Measurements from ENCODE around the gene MEP1A. TPM values are rescaled to one million over a fixed set of nuclear protein-coding genes. Genes with fewer than 3 reads are reported as not detected.
A peak's percentile ranks its signal among the peaks of the same experiment; 100 is the strongest.

The MEP1A gene
- total and polyA plus RNA-seq, 5 experiments from 2014 or later = not detected

DNA sequence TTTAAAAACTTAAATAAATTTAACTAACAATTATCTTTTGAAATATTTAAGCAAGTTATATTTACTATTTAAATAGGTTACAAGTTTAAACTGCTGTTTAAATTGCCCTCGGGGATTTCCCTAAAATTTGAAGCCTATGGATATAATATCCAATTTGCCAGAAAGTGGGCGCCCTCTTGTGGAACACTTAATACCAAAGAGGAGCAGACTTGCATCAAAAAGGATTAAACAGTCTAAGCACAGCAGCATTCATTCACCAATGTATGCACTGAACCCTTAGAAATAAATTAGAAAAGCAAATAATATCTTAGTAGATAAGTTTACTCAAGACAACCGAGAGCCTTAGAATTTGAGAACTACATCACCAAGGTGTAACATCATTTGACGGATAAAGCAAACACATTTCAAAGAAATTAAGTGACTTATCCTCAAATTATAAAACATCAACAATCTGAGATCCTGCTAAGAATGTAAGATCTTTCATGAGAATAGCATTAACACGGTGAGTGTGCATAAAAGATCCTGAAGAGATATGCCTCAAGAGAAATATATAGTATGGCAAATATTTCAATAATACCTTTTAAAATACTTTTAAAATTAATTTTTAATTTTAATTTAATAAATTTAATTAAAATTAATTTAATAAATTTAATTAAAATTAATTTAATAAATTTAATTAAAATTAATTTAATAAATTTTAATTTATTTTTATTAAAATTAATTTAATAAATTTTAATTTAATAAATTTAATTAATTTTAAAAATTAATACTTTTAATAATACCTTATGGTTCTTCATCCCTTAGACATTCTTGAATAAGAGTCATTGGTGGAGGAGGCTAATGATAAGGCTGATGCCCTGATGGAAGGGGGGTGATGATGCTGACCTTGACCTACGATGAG lies 11.5 kb upstream of the MEP1A start:
- Mint-ChIP-seq H3K27me3 (peaks cover 4 to 9% (median 7%) of the 10 kb centered on the region in 5 donors), H3K9me3 (no peaks in the 10 kb centered on the region), H3K4me1 (no peaks in the 10 kb centered on the region), H3K27ac (no peak overlapping the region), H3K36me3 (no peaks in the 10 kb centered on the region), H3K4me3 (no peak overlapping the region)
- POLR2A ChIA-PET = no interaction called here
- peak in 1 of 10 donors; percentile 11 for DNase-seq
- no peak for ATAC-seq

DNA sequence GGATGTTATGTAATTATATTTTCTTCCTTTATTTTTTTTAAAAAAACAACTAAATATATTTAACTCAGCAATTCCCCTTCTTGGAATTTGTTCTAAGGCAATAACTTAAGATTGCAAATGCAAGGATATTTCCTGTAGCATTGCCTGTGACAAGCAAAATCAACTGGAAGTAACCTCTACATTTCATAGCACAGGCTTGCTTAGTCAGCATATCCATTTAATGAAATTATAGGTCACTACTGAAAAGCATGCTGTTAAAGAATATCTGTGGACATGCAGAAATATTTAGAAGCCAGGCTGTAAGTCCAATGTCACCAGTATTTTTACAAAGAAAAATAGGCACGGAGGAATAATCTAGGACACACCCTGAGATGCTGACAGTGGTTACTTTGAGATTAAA lies 8.7 kb upstream of the MEP1A start:
- no peaks in the 10 kb centered on the region for H3K36me3 Mint-ChIP-seq
- DNase-seq (no peak), ATAC-seq (no peak)
- H3K4me3 Mint-ChIP-seq = no peak overlapping the region
- H3K27me3 Mint-ChIP-seq = peaks cover 0 to 13% (median 6%) of the 10 kb centered on the region in 5 donors
- POLR2A ChIA-PET = no interaction called here
- H3K4me1 Mint-ChIP-seq = no peaks in the 10 kb centered on the region
- no peak overlapping the region for H3K27ac Mint-ChIP-seq
- H3K9me3 Mint-ChIP-seq = no peaks in the 10 kb centered on the region

DNA sequence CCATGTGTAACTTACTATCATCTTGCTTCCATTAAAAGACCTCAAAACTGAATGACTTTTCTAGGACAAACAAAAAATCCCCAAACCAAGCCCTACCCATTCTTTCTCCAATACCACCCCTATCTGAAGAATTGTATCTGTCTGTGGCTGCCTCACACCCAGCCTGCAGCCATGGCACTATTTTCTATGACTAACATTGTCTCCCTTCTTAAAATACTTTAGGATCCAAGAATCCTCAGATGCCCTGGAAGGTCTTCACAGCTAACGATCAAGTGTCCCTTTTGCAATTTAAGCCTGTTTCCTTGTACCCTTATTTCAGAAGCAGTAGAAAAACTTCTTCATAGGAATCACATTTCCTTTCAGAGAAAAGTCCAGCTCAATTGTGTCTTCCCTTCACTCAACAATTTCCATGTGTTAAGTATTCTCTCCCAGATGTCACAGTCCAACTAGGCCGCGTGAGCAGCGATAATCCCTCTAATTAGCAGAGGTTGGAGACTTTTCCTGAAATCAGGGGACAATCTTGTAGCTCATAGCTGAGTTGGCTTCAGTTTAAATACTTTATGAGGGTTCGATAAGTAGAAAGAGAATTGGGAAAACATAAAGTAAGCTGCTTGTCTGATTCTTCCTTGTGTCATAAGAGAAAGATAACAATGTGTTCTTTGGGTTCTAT lies 5.2 kb upstream of the MEP1A start:
- H3K36me3 Mint-ChIP-seq = no peaks in the 10 kb centered on the region
- no peaks in the 10 kb centered on the region for H3K4me1 Mint-ChIP-seq
- no peak for ATAC-seq

DNA sequence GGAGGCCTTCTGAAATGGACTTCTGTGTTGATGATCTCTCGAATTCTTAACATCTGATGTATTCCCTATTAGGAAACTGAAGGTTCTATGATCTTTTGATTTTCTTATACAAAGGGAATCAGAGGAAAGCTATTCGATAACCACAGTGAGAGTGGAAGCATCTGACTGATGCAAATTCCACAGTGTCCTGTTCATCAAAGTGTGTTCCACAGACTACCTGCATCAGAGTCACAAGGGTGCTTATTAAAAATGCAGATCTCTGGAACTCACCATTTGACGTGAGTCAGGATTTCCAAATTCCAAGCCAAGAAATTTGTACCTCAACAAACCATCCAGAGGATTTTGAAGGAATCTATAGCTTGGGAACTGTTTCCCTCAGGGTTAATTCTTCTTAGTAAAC lies 4.4 kb upstream of the MEP1A start:
- POLR2A ChIA-PET = no interaction called here
- Mint-ChIP-seq H3K4me3 (no peak overlapping the region), H3K27ac (no peak overlapping the region), H3K9me3 (no peaks in the 10 kb centered on the region), H3K27me3 (peaks cover 0 to 9% (median 4%) of the 10 kb centered on the region in 5 donors), H3K36me3 (no peaks in the 10 kb centered on the region), H3K4me1 (no peaks in the 10 kb centered on the region)
- no peak for ATAC-seq
- no peak for DNase-seq

More for the DNA sequence above, 5.2 kb upstream of the MEP1A start:
- Mint-ChIP-seq H3K27me3 (peaks cover 0 to 9% (median 4%) of the 10 kb centered on the region in 5 donors), H3K27ac (no peak overlapping the region), H3K9me3 (no peaks in the 10 kb centered on the region), H3K4me3 (no peak overlapping the region)
- no peak for DNase-seq
- POLR2A ChIA-PET = no interaction called here

DNA sequence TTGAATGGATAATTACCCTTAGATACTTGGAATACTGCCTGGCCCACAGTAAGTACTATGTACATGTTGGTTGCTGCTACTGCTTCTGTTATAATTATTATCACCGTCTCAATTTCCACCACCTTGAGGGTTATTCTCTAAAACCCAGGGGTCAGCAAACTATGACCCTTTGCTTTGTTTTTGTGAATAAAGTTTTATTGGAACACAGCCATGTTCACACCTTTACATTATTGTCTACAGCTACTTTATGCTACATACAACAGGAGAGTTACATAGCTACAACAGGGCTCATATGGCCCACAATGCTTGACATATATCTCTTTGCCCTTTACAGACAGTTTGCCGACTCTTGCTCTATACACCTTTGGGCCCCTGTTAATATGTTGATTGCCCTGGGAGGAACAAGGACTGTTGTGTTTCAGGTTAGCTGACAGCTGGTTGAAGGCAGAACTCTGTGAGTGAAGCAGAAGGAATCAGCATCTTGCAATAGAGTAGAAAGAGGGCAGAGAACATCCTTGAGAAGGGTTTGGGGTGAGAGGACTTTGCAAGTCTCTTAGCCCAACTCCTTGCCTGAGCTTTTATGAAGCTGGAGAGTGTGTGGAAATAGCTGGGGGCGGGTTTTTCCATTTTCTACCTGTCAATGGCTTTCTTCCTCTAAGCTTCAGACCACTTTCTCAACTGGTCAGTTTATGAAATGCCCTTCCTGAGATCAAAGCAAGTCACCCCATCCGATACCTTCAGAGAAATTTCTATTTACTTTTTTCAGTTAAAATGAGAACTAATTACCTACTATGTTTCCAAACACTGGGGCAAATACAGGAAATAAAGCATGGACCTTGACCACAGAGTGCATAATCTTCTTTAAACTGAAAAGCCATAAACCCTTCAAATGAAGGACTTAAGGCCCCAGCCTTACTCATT lies 3.5 kb upstream of the MEP1A start:
- H3K36me3 Mint-ChIP-seq = no peaks in the 10 kb centered on the region
- peaks cover 0 to 9% (median 4%) of the 10 kb centered on the region in 5 donors for H3K27me3 Mint-ChIP-seq
- DNase-seq (no peak), ATAC-seq (no peak)
- H3K4me1 Mint-ChIP-seq = no peaks in the 10 kb centered on the region
- H3K9me3 Mint-ChIP-seq = no peaks in the 10 kb centered on the region
- H3K4me3 Mint-ChIP-seq = no peak overlapping the region
- POLR2A ChIA-PET = no interaction called here
- H3K27ac Mint-ChIP-seq = no peak overlapping the region

DNA sequence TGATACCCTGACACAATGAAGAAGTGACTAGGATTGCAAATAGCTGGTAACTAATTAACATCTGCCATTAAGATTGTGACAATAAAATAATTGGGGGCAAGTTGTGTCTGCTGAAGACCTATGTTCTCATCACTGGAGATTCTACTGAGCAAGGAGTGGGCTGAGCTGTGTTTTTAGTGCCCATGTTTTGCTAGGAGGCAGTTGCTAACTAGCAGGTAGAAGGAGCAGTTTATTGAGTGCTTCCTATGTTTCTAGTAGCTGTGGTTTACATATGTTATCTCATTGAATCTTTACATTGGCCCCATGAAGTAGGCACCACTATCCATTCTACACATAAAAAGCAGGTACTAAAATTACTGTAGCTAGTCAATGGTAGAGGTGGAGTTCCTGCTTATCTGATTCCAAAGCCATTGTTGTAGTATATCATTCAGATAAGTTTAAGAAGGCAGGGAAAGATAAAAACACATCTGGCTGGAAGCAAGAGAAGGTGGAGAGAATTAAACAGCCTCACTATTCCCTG lies 2.8 kb upstream of the MEP1A start:
- Mint-ChIP-seq H3K36me3 (no peaks in the 10 kb centered on the region), H3K4me1 (no peaks in the 10 kb centered on the region), H3K27me3 (peaks cover 3 to 15% (median 7%) of the 10 kb centered on the region in 5 donors), H3K27ac (no peak overlapping the region), H3K4me3 (no peak overlapping the region), H3K9me3 (no peaks in the 10 kb centered on the region)
- POLR2A ChIA-PET = no interaction called here
- DNase-seq (no peak), ATAC-seq (no peak)

DNA sequence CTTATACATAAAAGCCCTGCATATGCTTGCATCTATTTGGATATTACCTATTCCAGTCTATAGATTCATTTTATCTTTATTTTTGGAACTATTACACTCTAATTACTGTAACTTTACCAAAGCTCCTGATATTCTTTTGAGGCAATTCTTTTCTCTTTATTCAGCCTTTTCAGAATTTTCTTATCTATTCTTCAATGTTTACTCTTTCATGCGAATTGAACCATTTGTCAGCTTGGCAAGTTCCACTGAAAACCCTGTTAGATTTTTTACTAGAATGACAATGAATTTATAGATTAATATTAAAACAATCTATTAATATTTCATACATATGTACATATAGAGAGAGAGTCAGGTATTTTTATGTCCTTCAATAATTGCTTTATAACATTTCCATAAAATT lies 554 bp upstream of the MEP1A start:
- Mint-ChIP-seq H3K9me3 (no peaks in the 10 kb centered on the region), H3K27ac (no peak overlapping the region), H3K4me1 (no peaks in the 10 kb centered on the region), H3K36me3 (no peaks in the 10 kb centered on the region), H3K27me3 (peaks cover 3 to 29% (median 8%) of the 10 kb centered on the region in 5 donors), H3K4me3 (no peak overlapping the region)
- POLR2A ChIA-PET = no interaction called here
- DNase-seq = no peak
- no peak for ATAC-seq

DNA sequence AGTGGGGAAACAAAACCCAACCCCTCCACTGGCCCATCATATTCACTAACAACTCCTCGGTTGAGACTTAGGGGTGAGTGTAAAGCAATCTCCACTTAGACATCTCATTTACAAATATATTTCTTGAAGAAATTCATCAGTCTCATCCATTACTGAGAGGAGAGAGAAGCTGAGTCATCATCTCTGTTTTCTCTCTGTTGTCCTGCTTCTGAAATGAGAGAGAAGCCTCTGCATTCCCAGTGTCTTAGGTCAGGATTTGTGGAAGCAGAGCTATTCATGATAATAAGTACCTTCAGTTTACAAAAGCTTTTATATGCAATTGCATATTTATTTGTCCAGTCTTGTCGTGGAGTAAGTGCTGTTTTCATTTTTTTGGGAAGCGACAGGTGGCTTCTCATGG lies 879 bp downstream of the MEP1A start:
- H3K9me3 Mint-ChIP-seq = no peaks in the 10 kb centered on the region
- H3K4me1 Mint-ChIP-seq = no peaks in the 10 kb centered on the region
- H3K4me3 Mint-ChIP-seq = no peak overlapping the region
- ATAC-seq (no peak), DNase-seq (no peak)
- no peak overlapping the region for H3K27ac Mint-ChIP-seq
- H3K36me3 Mint-ChIP-seq = no peaks in the 10 kb centered on the region
- POLR2A ChIA-PET = no interaction called here
- H3K27me3 Mint-ChIP-seq = peaks cover 3 to 35% (median 8%) of the 10 kb centered on the region in 5 donors

DNA sequence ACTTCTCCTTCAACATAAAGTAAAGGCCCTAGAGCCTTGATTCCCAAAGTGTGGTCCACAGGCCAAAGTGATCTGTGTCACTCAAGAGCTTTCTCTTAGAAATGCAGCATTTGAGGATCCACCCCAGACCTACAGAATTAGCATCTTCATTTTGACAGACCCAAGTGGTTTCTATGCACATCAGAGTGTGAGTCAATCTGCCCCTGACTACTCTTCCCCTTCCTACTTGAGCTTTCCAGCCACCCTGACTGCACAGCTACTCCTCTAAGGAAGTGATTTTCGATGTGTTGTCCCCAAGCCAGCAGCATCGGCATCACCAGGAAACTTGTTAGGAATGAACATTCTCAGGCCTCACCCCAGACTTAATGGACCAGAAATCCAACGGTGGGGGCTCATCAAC lies 2.6 kb downstream of the MEP1A start:
- Mint-ChIP-seq H3K27ac (no peak overlapping the region), H3K9me3 (no peaks in the 10 kb centered on the region), H3K27me3 (peaks cover 3 to 35% (median 8%) of the 10 kb centered on the region in 5 donors), H3K36me3 (no peaks in the 10 kb centered on the region), H3K4me3 (no peak overlapping the region), H3K4me1 (no peaks in the 10 kb centered on the region)
- DNase-seq = no peak
- POLR2A ChIA-PET = no interaction called here
- ATAC-seq = no peak

DNA sequence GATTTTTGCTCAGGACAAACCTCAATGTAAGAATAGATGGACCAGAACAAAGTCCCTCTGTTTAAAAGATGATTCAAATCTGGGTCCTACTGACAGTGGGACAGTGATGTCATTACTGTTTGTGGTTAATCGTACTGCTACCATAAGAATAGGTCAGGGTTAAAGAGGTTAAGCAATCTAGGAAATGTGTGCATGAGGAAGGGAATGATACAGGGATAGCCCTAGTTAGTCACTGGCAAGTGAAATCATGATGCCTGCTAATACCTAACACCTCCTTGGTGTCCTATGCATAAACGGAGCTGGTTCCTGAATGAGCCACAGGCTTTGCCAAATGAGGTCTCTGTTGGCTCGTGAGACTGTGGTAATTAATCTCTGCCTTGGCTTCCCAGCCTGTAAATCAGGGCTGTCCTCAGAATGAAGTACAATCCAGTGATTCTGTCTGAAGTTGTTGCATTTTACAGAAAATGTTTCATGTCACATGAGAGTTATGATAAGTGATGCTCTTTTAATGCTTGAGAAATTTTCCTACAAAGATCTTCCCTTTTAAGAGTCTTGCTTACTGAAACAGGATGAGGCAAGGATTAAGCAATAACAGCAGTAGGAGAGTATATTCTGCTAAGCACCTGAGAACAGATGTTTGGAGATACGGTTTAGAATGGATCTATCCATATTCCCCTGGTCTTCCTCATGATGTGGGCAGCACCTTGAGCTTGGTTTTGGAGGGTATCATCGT lies 3.8 kb downstream of the MEP1A start:
- POLR2A ChIA-PET = no interaction called here
- no peak for DNase-seq
- peaks cover 3 to 35% (median 6%) of the 10 kb centered on the region in 5 donors for H3K27me3 Mint-ChIP-seq
- H3K27ac Mint-ChIP-seq = peak overlapping the region in 1 of 10 donors; percentile 11
- ATAC-seq = no peak
- no peaks in the 10 kb centered on the region for H3K36me3 Mint-ChIP-seq
- H3K4me3 Mint-ChIP-seq = no peak overlapping the region
- no peaks in the 10 kb centered on the region for H3K4me1 Mint-ChIP-seq
- no peaks in the 10 kb centered on the region for H3K9me3 Mint-ChIP-seq

DNA sequence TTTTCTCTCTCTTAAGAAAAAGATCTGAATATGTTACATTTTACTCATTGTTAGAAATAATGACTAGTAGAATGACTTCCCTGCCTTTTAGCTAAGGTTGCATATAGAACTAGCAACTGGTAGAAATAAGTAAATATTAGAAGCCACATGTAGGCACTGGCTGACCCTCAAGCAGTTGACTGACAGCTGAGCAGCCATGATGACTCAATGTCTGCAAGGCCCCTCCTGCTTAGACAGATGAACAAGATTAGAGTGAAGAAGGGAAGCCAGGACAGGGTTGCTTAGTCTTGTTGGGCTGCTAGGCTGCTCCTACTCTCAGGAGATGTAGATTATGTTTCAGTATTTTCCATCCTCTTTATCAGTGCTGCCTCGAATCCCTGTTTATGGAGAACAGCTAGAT lies 6.5 kb downstream of the MEP1A start:
- DNase-seq (no peak), ATAC-seq (no peak)
- Mint-ChIP-seq H3K27ac (no peak overlapping the region), H3K4me3 (no peak overlapping the region), H3K36me3 (no peaks in the 10 kb centered on the region), H3K9me3 (no peaks in the 10 kb centered on the region), H3K4me1 (no peaks in the 10 kb centered on the region), H3K27me3 (peaks cover 2 to 44% (median 10%) of the 10 kb centered on the region in 5 donors)
- POLR2A ChIA-PET = no interaction called here

DNA sequence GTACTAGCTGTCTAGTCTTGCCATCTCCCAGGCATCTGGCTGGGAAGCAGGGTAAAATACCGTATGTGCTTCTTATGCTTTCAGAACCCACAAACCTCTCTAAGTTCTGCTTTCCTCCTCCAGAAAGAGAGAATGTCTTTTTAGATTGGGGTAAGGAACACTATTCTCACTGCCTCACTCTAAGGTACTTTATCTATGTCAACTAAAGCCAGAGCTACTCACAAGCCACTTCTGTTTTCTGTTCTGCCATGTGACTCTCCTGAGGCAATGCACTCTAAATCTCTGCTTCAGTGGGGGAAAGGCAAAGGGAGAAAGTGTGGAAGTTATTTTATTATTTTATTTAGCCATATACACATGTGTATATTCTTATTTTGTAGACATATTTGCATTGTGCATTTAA lies 15.6 kb downstream of the MEP1A start:
- Mint-ChIP-seq H3K4me3 (no peak overlapping the region), H3K36me3 (peaks cover 0 to 2% (median 0%) of the 10 kb centered on the region in 3 donors), H3K4me1 (no peaks in the 10 kb centered on the region), H3K9me3 (peaks cover 0 to 3% (median 0%) of the 10 kb centered on the region in 9 donors), H3K27ac (no peak overlapping the region), H3K27me3 (peaks cover 28 to 77% (median 31%) of the 10 kb centered on the region in 5 donors)
- ATAC-seq (no peak), DNase-seq (no peak)
- POLR2A ChIA-PET = no interaction called here

All from naive thymus-derived CD8-positive, alpha-beta T cell (primary cell).